Measurements from ENCODE around the gene PLAA. TPM values are rescaled to one million over a fixed set of nuclear protein-coding genes. Genes with fewer than 3 reads are reported as not detected.

Gene PLAA
- total RNA-seq, 1 donor from 2014 or later, result 34.8 TPM

GRCh38 chr9:26870292-26870691, 76.8 kb downstream of the PLAA start:
- H3K36me3 ChIP-seq (ENCODE audit: control insufficient read depth, insufficient read depth, low read length), result no peaks in the 10 kb centered on the region
- no peaks in the 10 kb centered on the region for H3K27me3 ChIP-seq (ENCODE audit: control insufficient read depth, insufficient read depth, low read length)
- no peak for TF ChIP-seq CTCF (IDR thresholded peaks at IDR 0.05; ENCODE audit: insufficient read depth, low read length, poor library complexity, severe bottlenecking)
- DNase-seq (ENCODE audit: low read depth), result peak; percentile 73
- no peak overlapping the region for H3K4me3 ChIP-seq (ENCODE audit: low read depth, low read length)

DNA sequence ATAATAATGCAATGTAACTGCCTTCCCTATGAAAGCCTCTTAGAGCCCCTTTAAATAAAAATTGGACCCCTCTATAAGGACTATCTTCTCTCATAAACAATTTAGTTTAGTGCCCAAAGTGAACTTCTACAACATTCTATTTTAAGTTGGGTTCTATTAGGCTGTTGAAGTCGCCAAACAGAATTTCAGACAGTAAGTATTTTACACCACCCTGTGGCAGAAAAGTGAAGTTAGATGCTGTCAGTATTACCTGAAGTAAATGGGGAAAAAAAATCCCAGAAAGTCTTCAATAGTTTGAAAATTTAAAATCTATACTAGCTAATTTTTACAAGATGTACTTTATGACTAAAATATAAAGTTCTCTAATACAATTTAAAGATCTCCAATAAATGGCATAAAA, 84.0 kb downstream of the PLAA start:
- DNase-seq (ENCODE audit: low read depth), result no peak
- TF ChIP-seq CTCF (IDR thresholded peaks at IDR 0.05; ENCODE audit: insufficient read depth, low read length, poor library complexity, severe bottlenecking), result peak; percentile 43
- no peak overlapping the region for H3K4me3 ChIP-seq (ENCODE audit: low read depth, low read length)
- no peaks in the 10 kb centered on the region for H3K27me3 ChIP-seq (ENCODE audit: control insufficient read depth, insufficient read depth, low read length)
- no peaks in the 10 kb centered on the region for H3K36me3 ChIP-seq (ENCODE audit: control insufficient read depth, insufficient read depth, low read length)

GRCh38 chr9:26856413-26857032, 90.5 kb downstream of the PLAA start:
- peak; percentile 18 for DNase-seq (ENCODE audit: low read depth)
- Histone ChIP-seq H3K27me3 (ENCODE audit: control insufficient read depth, insufficient read depth, low read length) (no peaks in the 10 kb centered on the region), H3K36me3 (ENCODE audit: control insufficient read depth, insufficient read depth, low read length) (no peaks in the 10 kb centered on the region), H3K4me3 (ENCODE audit: low read depth, low read length) (no peak overlapping the region)
- peak; percentile 58 for TF ChIP-seq CTCF (IDR thresholded peaks at IDR 0.05; ENCODE audit: insufficient read depth, low read length, poor library complexity, severe bottlenecking)

Other genes starting within 250 kb of the PLAA start
- 26.3 and 33.4 TPM in 2 replicates for gene CAAP1, start 54.4 kb downstream of the PLAA start, total RNA-seq
- gene IFT74, start 9.2 kb upstream of the PLAA start, total RNA-seq, result 10.4 and 17.5 TPM in 2 replicates
- gene LRRC19, start 58.4 kb upstream of the PLAA start, total RNA-seq, result under 0.01 TPM in 1 of 2 replicates, not detected in the other
- gene TEK, start 162.0 kb upstream of the PLAA start, total RNA-seq, result 0.07 and 0.33 TPM in 2 replicates

Data from kidney epithelial cell (primary cell).